ENCODE data around the gene SOX4. TPM values are rescaled to one million over a fixed set of nuclear protein-coding genes. Genes with fewer than 3 reads are reported as not detected.

The SOX4 gene
- total and polyA plus RNA-seq, 2 donors (not counting 1 experiment from before 2014, with no cell fraction given), result 5.1 to 38.1 TPM

GRCh38 chr6:21578523-21578922, 15.0 kb upstream of the SOX4 start:
- no peaks in the 10 kb centered on the region for H3K4me1 ChIP-seq (ENCODE audit: control insufficient read depth, extremely low read depth, insufficient read depth, low read length)

DNA sequence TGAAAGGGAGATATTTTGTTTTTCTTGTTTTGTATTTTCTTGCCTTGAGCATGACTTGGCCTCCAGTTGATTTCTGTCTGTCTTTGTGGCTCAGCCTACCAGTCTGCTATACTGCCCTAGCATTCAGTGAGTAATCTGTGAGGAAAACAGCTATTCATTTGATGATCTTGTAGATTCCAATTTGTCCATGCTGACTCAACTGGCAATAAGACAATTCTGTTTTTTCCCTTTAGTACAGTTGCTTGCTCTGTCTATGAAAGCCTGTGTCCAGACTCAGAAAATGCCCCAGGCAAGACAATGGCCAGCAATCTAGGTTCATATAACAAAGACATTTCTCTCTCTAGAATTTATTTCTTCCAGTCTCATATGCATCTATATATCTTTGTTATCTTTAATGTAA, 10.9 kb upstream of the SOX4 start:
- Histone ChIP-seq H3K27ac (ENCODE audit: insufficient read depth, low read length) (no peak overlapping the region), H3K27me3 (ENCODE audit: control insufficient read depth, insufficient read depth, low read length) (no peaks in the 10 kb centered on the region), H3K36me3 (ENCODE audit: control insufficient read depth, insufficient read depth, low read length) (no peaks in the 10 kb centered on the region), H3K9me3 (ENCODE audit: control insufficient read depth, insufficient read depth, low read depth, low read length) (no peaks in the 10 kb centered on the region), H3K4me1 (ENCODE audit: control insufficient read depth, extremely low read depth, insufficient read depth, low read length) (no peaks in the 10 kb centered on the region), H2AFZ (ENCODE audit: low read length) (no peak overlapping the region), H3K4me3 (replicated peaks in 1 of 4; ENCODE audit: control extremely low read depth in 1 of 4, insufficient read depth in 1 of 4, low read depth in 3 of 4, low read length in 4 of 4) (no peak overlapping the region), H4K20me1 (ENCODE audit: control insufficient read depth, extremely low read depth, insufficient read depth, low read length) (no peaks in the 10 kb centered on the region), H3K79me2 (ENCODE audit: control insufficient read depth, insufficient read depth, low read length) (no peaks in the 10 kb centered on the region), H3K9ac (ENCODE audit: insufficient read depth, low read length) (no peak overlapping the region), H3K4me2 (ENCODE audit: extremely low read depth, insufficient read depth, low read length) (no peak overlapping the region)
- DNase-seq (ENCODE audit: low read depth in 2 of 2), result peak in 1 of 2 donors; percentile 46
- TF ChIP-seq EZH2 (IDR thresholded peaks at IDR 0.05; ENCODE audit: low read length, missing control alignments), result no peak
- TF ChIP-seq, protein P1, sequence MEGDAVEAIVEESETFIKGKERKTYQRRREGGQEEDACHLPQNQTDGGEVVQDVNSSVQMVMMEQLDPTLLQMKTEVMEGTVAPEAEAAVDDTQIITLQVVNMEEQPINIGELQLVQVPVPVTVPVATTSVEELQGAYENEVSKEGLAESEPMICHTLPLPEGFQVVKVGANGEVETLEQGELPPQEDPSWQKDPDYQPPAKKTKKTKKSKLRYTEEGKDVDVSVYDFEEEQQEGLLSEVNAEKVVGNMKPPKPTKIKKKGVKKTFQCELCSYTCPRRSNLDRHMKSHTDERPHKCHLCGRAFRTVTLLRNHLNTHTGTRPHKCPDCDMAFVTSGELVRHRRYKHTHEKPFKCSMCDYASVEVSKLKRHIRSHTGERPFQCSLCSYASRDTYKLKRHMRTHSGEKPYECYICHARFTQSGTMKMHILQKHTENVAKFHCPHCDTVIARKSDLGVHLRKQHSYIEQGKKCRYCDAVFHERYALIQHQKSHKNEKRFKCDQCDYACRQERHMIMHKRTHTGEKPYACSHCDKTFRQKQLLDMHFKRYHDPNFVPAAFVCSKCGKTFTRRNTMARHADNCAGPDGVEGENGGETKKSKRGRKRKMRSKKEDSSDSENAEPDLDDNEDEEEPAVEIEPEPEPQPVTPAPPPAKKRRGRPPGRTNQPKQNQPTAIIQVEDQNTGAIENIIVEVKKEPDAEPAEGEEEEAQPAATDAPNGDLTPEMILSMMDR (conservative IDR thresholded peaks at IDR 0.05 in 1 of 2, IDR thresholded peaks at IDR 0.05 in 1 of 2; ENCODE audit: low read depth in 1 of 2, low read length in 2 of 2), result no peak

More at GRCh38 chr6:21578523-21578922, 15.0 kb upstream of the SOX4 start:
- Histone ChIP-seq H3K79me2 (ENCODE audit: control insufficient read depth, insufficient read depth, low read length) (no peaks in the 10 kb centered on the region), H3K27ac (ENCODE audit: insufficient read depth, low read length) (no peak overlapping the region), H3K9ac (ENCODE audit: insufficient read depth, low read length) (no peak overlapping the region), H3K4me3 (replicated peaks in 1 of 4; ENCODE audit: control extremely low read depth in 1 of 4, insufficient read depth in 1 of 4, low read depth in 3 of 4, low read length in 4 of 4) (no peak overlapping the region), H3K27me3 (ENCODE audit: control insufficient read depth, insufficient read depth, low read length) (no peaks in the 10 kb centered on the region), H3K4me2 (ENCODE audit: extremely low read depth, insufficient read depth, low read length) (no peak overlapping the region), H2AFZ (ENCODE audit: low read length) (no peak overlapping the region), H3K9me3 (ENCODE audit: control insufficient read depth, insufficient read depth, low read depth, low read length) (no peaks in the 10 kb centered on the region), H3K36me3 (ENCODE audit: control insufficient read depth, insufficient read depth, low read length) (no peaks in the 10 kb centered on the region), H4K20me1 (ENCODE audit: control insufficient read depth, extremely low read depth, insufficient read depth, low read length) (no peaks in the 10 kb centered on the region)
- no peak for DNase-seq (ENCODE audit: low read depth in 2 of 2)
- TF ChIP-seq, protein P1 (conservative IDR thresholded peaks at IDR 0.05 in 1 of 2, IDR thresholded peaks at IDR 0.05 in 1 of 2; ENCODE audit: low read depth in 1 of 2, low read length in 2 of 2), result no peak
- no peak for TF ChIP-seq EZH2 (IDR thresholded peaks at IDR 0.05; ENCODE audit: low read length, missing control alignments)

DNA sequence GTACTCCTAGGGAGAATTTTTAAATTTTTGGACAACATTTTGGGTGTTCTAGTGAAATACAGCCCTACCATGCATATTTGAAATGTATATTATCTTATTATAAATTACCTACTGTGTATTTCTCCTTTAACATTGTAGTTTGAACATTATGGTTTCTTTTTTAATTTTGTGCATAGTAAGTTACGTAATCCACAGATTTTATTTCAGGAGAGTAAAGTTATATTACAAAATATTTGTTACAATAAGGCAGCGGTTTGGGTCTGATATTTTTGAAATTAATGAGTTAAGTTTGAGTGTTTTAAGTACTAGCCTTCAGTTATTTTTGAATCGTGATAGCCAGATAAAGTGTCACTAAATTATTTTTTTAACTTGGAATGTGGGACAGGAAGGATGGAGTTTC, 7.3 kb upstream of the SOX4 start:
- DNase-seq (ENCODE audit: low read depth in 2 of 2), result no peak
- H2AFZ ChIP-seq (ENCODE audit: low read length), result no peak overlapping the region
- no peaks in the 10 kb centered on the region for H3K79me2 ChIP-seq (ENCODE audit: control insufficient read depth, insufficient read depth, low read length)
- peak overlapping the region; percentile 94 for H3K4me2 ChIP-seq (ENCODE audit: extremely low read depth, insufficient read depth, low read length)
- no peaks in the 10 kb centered on the region for H3K36me3 ChIP-seq (ENCODE audit: control insufficient read depth, insufficient read depth, low read length)
- H3K9ac ChIP-seq (ENCODE audit: insufficient read depth, low read length), result no peak overlapping the region
- H4K20me1 ChIP-seq (ENCODE audit: control insufficient read depth, extremely low read depth, insufficient read depth, low read length), result no peaks in the 10 kb centered on the region
- TF ChIP-seq, protein P1 (conservative IDR thresholded peaks at IDR 0.05 in 1 of 2, IDR thresholded peaks at IDR 0.05 in 1 of 2; ENCODE audit: low read depth in 1 of 2, low read length in 2 of 2), result no peak
- TF ChIP-seq EZH2 (IDR thresholded peaks at IDR 0.05; ENCODE audit: low read length, missing control alignments), result no peak
- no peaks in the 10 kb centered on the region for H3K27me3 ChIP-seq (ENCODE audit: control insufficient read depth, insufficient read depth, low read length)
- no peaks in the 10 kb centered on the region for H3K4me1 ChIP-seq (ENCODE audit: control insufficient read depth, extremely low read depth, insufficient read depth, low read length)
- no peak overlapping the region for H3K27ac ChIP-seq (ENCODE audit: insufficient read depth, low read length)
- H3K9me3 ChIP-seq (ENCODE audit: control insufficient read depth, insufficient read depth, low read depth, low read length), result no peaks in the 10 kb centered on the region
- H3K4me3 ChIP-seq (replicated peaks in 1 of 4; ENCODE audit: control extremely low read depth in 1 of 4, insufficient read depth in 1 of 4, low read depth in 3 of 4, low read length in 4 of 4), result no peak overlapping the region

All from fibroblast of lung (primary cell).